Thyroid gland (tissue), 4 donors: ENCODE results near the gene C3orf38.

Source experiments
- CTCF ChIP-seq, 6 experiments: fragments of 200-600 bp in 3 of 6; fragments of 450-650 bp in 3 of 6; sonication (generic) in 3 of 6; IDR thresholded peaks; one replicate each; pipeline ENCODE4 v1.5.1; 2016 to 2019; ENCODE audit warnings: antibody characterized with exemption in 6 of 6, mild to moderate bottlenecking in 2 of 6, inconsistent platforms in 1 of 6, moderate library complexity in 1 of 6
- POLR2A ChIP-seq, 2 donors: fragments of 450-650 bp; IDR thresholded peaks; one replicate each; pipeline ENCODE4 v1.6.1; 2017; ENCODE audit warnings: antibody characterized with exemption in 2 of 2, mild to moderate bottlenecking in 2 of 2, moderate library complexity in 1 of 2

- TF ChIP-seq CTCF (IDR thresholded peaks at IDR 0.05), result no peak
- no peak for TF ChIP-seq POLR2A (IDR thresholded peaks at IDR 0.05)
These were observed 48.6 kb upstream of the C3orf38 start for GRCh38 chr3:88101142-88101541.
